Nasal cavity respiratory epithelium epithelial cell of viscerocranial mucosa (primary cell): ENCODE results near the gene TBX20. TPM values are rescaled to one million over a fixed set of nuclear protein-coding genes. Genes with fewer than 3 reads are reported as not detected.

Experiments used
- total RNA-seq: library from RNA; depleted of rRNA; stranded (reverse); fragments of >200 nt; gene quantifications from 2 replicates; pipeline ENCODE4 v1.2.3, GENCODE V29; 2014

Gene TBX20, protein sequence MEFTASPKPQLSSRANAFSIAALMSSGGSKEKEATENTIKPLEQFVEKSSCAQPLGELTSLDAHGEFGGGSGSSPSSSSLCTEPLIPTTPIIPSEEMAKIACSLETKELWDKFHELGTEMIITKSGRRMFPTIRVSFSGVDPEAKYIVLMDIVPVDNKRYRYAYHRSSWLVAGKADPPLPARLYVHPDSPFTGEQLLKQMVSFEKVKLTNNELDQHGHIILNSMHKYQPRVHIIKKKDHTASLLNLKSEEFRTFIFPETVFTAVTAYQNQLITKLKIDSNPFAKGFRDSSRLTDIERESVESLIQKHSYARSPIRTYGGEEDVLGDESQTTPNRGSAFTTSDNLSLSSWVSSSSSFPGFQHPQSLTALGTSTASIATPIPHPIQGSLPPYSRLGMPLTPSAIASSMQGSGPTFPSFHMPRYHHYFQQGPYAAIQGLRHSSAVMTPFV
- total RNA-seq: under 0.01 TPM in 1 of 2 replicates, not detected in the other

DNA sequence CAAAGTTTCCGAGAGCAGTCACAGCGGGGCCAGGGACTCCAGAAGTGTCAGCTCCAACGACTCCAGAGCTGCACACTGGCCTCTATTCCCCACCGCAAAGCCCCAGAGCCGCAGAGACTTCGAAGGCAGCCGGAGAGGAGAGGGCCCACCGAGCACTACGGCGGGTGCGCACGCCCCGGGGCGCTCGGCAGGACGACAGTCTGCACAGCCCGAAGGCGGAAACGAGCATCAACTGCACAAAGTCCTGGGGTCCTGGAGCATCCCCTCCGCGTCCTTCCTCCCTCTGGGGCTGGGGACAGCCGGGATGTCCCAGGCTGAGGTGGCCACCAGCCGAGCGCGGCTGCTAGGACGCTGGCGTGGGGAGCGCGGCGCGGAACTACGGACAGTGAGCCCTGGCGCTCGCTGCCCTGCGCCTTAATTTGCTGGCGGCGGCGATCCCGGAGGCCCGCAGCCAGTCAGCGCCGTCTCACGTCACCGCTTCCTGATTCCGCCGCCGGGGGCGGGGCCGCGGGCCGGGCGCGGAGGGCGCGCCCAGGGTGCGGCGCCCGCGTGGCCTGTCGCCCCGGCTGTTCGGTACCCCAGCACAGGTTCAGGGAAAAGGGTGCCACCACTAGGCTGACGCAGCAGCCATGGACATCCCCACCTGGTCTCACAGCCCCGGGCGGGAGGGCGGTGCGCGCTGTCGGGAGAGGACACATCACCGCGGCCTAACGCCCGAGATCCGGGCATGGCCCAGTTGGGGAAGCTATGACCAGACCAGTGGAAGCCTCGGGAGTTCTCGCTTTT lies at the start of gene TBX20:
TBX20 (minus strand) TSS at position 391 of the 786 bp plus-strand sequence. CDS start 480 bp downstream, outside the sequence.

Other genes with a start within 250 kb of the TBX20 start
- 11.3 and 15.9 TPM in 2 replicates for gene DPY19L1, start 216.6 kb downstream of the TBX20 start, total RNA-seq